Measurements from ENCODE around the gene UTS2B.

Gene UTS2B

DNA sequence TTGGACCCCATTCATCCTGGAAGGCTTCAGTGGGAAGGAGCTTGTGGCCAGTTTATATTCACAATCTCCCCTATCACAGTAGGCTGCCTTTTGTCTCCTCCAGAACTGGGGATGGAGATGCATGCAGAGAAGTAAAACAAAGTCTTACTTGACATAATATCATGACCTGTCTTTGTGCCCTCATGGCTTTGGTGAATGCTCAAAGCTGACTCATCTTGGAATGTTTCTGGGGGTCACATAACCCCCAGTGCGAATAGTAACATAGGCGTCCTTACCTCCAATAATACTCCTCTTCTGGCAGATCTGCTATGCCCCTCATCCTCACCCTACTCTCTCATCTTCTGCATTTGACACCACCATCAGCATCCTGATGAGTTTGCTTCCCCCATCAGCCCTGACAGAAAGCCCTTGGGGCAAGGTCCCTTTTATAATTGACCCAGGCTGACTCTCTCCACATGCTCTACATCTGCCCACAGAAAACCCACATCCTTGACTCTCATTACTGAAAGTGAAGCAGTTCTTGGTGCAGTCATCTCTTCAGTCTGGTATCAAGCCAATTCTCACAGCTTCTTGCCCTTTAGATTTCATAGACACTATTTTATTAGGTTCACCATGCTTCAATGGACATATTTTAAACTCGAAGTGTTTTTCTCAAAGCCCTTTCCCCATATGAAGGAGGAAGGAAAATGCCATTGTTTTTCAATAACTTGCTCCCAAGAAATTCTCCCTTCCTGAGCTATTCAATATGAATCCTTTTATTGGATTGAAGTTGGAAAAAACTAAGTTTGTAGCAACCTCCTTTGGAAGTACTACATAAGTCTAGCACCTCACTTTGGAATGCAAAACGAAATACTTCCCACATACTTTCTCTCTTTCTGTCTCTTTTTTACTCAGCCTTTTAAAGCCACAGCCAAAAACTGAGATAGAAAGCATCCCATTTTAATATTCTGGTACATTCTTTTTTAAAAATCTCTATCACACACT lies 94.7 kb downstream of the UTS2B start:
- no peak for DNase-seq

DNA sequence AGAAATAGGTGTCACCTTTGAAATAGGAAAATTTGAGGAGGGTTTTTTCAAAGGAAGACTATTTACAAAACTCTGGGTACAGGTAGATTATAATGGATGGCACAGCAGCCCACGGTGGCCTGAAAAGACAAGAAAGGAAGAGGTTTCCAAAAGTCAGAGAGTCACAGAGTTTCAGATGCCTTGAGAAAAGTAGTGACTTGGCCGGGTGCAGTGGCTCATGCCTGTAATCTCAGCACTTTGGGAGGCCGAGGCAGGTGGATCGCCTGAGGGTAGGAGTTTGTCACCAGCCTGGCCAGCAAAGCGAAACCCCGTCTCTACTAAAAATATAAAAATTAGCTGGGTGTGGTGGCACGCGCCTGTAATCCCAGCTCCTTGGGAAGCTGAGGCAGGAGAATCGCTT lies 96.1 kb downstream of the UTS2B start:
- DNase-seq, result no peak

DNA sequence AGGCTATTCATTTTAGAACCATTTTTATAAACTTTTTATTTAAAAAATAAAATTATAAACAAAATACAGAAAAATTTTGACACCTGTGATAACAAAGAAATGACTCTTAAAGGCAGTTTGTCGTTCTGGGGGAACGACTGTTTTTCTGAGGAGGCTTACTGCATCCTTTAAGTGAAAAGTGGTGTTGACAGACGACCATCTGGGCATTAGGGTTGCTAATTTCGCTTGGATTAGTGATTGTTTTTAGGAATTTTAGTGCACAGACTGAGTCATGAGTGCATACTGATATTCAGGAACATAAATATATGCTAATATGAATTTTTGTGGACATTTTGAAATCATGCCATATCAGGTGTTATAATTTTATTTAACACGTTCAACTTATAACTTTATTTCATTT lies 102.8 kb downstream of the UTS2B start:
- DNase-seq, result no peak

DNA sequence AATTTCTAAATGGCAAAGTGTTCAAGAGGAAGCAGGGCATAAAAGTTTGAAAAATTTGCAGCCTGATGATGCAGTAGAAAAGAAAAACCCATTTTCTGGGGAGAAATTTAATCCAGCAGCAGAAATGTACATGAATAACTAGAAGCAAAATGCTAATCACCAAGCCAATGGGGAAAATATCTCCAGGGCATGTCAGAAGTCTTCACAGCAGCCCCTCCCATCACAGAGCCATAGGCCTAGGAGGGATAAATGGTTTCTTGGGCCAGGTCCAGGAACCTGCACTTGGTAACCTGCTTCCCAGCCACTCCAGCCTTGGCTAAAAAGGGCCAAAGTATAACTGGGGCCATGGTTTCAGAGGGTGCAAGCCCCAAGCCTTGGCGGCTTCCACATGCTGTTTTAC lies 108.7 kb downstream of the UTS2B start:
- DNase-seq, result no peak

DNA sequence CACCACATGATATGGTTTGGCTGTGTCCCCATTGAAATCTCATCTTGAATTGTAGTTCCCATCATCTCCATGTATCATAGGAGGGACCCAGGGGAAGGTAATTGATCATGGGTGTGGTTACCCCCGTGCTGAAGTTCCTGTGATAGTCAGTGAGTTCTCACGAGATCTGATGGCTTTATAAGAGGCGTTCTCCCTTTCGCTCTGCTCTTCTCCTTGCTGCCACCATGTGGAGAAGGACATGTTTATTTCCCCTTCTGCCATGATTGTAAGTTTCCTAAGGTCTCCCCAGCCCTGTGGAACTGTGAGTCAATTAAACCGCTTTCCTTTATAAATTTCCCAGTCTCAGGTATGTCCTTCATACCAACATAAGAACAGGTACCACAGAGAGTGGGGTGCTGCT lies 109.4 kb downstream of the UTS2B start:
- no peak for DNase-seq

DNA sequence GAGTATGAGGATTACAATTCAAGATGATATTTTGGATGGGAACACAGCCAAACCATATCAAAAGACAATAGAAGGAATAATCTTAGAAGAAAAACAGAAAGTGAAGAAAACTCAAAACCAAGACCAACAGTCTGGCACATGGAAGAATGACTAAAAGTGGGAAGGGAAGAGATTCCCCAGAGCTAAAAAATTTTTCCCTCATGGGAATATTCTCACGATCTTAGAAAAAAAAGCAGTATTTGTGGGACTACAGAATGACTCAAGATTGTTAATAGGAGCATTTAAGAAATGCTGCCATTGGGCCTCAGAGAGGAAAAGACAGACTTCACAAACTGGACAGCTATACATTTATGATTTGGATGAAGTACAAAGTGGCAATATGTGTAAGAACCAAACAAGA lies 113.0 kb downstream of the UTS2B start:
- DNase-seq, result no peak
